ENCODE results near the gene BCL2.

BCL2 gene

GRCh38 chr18:63091671-63092364, 227.8 kb downstream of the BCL2 start:
- CTCF ChIA-PET: no interaction called here
- POLR2A ChIA-PET: no interaction called here
- DNase-seq (ENCODE audit: low read depth, low spot score): no peak
- no peak overlapping the region for H3K4me3 ChIP-seq (ENCODE audit: low read depth, low read length)
- TF ChIP-seq, protein P1, sequence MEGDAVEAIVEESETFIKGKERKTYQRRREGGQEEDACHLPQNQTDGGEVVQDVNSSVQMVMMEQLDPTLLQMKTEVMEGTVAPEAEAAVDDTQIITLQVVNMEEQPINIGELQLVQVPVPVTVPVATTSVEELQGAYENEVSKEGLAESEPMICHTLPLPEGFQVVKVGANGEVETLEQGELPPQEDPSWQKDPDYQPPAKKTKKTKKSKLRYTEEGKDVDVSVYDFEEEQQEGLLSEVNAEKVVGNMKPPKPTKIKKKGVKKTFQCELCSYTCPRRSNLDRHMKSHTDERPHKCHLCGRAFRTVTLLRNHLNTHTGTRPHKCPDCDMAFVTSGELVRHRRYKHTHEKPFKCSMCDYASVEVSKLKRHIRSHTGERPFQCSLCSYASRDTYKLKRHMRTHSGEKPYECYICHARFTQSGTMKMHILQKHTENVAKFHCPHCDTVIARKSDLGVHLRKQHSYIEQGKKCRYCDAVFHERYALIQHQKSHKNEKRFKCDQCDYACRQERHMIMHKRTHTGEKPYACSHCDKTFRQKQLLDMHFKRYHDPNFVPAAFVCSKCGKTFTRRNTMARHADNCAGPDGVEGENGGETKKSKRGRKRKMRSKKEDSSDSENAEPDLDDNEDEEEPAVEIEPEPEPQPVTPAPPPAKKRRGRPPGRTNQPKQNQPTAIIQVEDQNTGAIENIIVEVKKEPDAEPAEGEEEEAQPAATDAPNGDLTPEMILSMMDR (IDR thresholded peaks at IDR 0.05; ENCODE audit: insufficient read depth, low read length, missing control alignments): no peak

GRCh38 chr18:63090334-63090733, 229.2 kb downstream of the BCL2 start:
- POLR2A ChIA-PET: no interaction called here

DNA sequence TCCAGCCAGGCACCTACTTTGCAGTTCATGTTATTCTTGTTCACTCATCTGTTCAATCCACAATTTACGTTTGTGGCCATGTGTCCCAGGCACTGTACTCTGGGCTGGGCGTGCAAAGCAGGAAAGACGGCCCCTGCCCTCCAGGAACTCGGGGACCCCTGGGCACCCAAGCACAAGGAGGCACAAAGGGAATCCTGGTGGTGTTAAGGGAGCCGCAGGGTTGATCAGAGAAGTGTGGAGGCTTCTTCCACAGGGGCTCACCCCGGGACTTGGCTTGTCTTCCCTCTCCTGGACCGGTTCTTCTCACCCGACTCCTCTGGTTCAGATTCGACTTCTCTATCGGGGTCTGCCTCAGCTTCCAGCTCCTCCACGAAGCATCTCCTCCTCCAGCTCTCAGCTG, 230.5 kb downstream of the BCL2 start:
- no peak for DNase-seq (ENCODE audit: low read depth, low spot score)
- POLR2A ChIA-PET: no interaction called here
- TF ChIP-seq, protein P1 (IDR thresholded peaks at IDR 0.05; ENCODE audit: insufficient read depth, low read length, missing control alignments): no peak
- CTCF ChIA-PET: no interaction called here
- H3K4me3 ChIP-seq (ENCODE audit: low read depth, low read length): no peak overlapping the region

More at GRCh38 chr18:63090334-63090733, 229.2 kb downstream of the BCL2 start:
- CTCF ChIA-PET: no interaction called here
- TF ChIP-seq, protein P1 (IDR thresholded peaks at IDR 0.05; ENCODE audit: insufficient read depth, low read length, missing control alignments): no peak
- H3K4me3 ChIP-seq (ENCODE audit: low read depth, low read length): no peak overlapping the region
- no peak for DNase-seq (ENCODE audit: low read depth, low spot score)

- TF ChIP-seq, protein P1 (IDR thresholded peaks at IDR 0.05; ENCODE audit: insufficient read depth, low read length, missing control alignments): no peak
- ChIA-PET CTCF (interaction anchor here (0.8 kb wide), 1 partner anchor 15 kb away, joined by 3 read pairs; no protein-coding TSS in a partner anchor), POLR2A (no interaction called here)
- no peak overlapping the region for H3K4me3 ChIP-seq (ENCODE audit: low read depth, low read length)
- DNase-seq (ENCODE audit: low read depth, low spot score): no peak
Measured at GRCh38 chr18:63088262-63088661, 231.3 kb downstream of the BCL2 start.

DNA sequence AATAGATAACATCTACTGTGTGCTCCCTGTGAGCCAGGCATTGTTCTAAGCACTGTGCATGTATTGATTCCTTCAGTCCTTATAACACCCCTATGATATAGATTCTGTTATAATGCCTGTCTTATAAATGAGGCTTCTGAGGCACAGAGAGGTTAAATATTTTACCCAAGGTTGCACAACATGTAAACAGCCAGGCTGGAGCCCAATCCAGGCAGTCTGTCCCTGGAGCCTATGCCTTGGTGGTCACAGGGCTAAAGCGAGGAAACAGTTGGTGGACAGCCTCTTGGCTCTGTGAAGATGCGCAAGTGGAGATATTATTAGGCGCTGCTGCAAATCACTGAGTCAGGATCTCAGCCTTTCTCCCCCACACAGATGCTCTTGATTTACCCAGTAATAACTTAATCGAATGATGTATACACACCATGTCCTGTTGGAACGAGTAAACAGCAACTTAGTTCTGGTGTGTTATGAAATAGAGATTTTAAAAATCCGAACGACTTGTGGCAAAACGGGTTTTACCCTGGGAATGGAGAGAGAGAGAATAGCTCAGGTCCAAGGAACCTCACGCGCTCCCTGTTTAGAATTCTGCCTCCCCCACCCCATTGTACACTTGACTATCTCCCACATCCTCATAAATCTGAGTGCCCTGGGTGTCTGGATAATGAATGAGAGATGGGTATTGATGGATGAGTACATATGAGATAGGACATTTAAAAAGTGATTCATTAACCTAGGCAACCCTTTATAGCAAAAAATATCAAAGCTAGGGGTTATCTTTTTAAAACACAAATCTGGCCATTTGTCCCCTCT, 231.9 kb downstream of the BCL2 start:
- CTCF ChIA-PET: interaction anchor here (0.8 kb wide), 1 partner anchor 14 kb away, joined by 3 read pairs; no protein-coding TSS in a partner anchor

More for the DNA sequence above, 231.9 kb downstream of the BCL2 start:
- TF ChIP-seq, protein P1 (IDR thresholded peaks at IDR 0.05; ENCODE audit: insufficient read depth, low read length, missing control alignments): no peak
- no peak overlapping the region for H3K4me3 ChIP-seq (ENCODE audit: low read depth, low read length)
- POLR2A ChIA-PET: no interaction called here
- DNase-seq (ENCODE audit: low read depth, low spot score): no peak

Data from AG04449 (cell line).